CD14-positive monocyte (primary cell): ENCODE results near the gene RNF212B. TPM values are rescaled to one million over a fixed set of nuclear protein-coding genes. Genes with fewer than 3 reads are reported as not detected.
A peak's percentile ranks its signal among the peaks of the same experiment; 100 is the strongest.

Source experiments
- DNase-seq, 3 donors: peaks; one replicate each; pipeline ENCODE4 v3.0.0-alpha.2; 2011 to 2022
- H2AFZ ChIP-seq: 2 replicates; pipeline ENCODE4 v1.6.0; 2012; ENCODE audit warnings: mild to moderate bottlenecking, low read depth, low read length, inconsistent platforms; ENCODE audit not compliant: insufficient read depth, poor library complexity, severe bottlenecking
- H3K27ac ChIP-seq, 2 donors: 1 replicate in 1 of 2; 2 replicates in 1 of 2; pipeline ENCODE4 v1.5.1; 2012 to 2013; ENCODE audit warnings: low read length in 2 of 2, control low read depth in 1 of 2, inconsistent platforms in 1 of 2, low read depth in 1 of 2, mild to moderate bottlenecking in 1 of 2
- H3K27me3 ChIP-seq, 2 donors: one replicate each; pipeline versions ENCODE4 v1.6.0 to v1.6.1; 2011 to 2013; ENCODE audit warnings: low read length in 2 of 2; ENCODE audit not compliant: control insufficient read depth in 2 of 2, insufficient read depth in 2 of 2
- H3K36me3 ChIP-seq, 2 donors: replicated peaks in 1 of 2; 1 replicate in 1 of 2; 2 replicates in 1 of 2; pipeline versions ENCODE4 v1.5.1 to v1.6.1; 2012 to 2013; ENCODE audit warnings: low read length in 2 of 2, control low read depth in 1 of 2, inconsistent platforms in 1 of 2, mild to moderate bottlenecking in 1 of 2; ENCODE audit not compliant: insufficient read depth in 2 of 2, control insufficient read depth in 1 of 2
- H3K4me1 ChIP-seq, 2 donors: 1 replicate in 1 of 2; 2 replicates in 1 of 2; pipeline versions ENCODE4 v1.5.1 to v1.6.1; 2012 to 2013; ENCODE audit warnings: low read length in 2 of 2, control low read depth in 1 of 2, inconsistent platforms in 1 of 2, mild to moderate bottlenecking in 1 of 2, moderate library complexity in 1 of 2; ENCODE audit not compliant: insufficient read depth in 2 of 2, control insufficient read depth in 1 of 2
- H3K4me2 ChIP-seq: replicated peaks from 2 replicates; pipeline ENCODE3; 2012; ENCODE audit warnings: low read length, moderate library complexity, mild to moderate bottlenecking; ENCODE audit not compliant: poor library complexity, severe bottlenecking; ENCODE audit errors: extremely low read depth
- H3K4me3 ChIP-seq, 3 experiments: fragments of 200-600 bp in 1 of 3; sonication (generic) in 1 of 3; replicated peaks in 1 of 3; 1 replicate in 2 of 3; 2 replicates in 1 of 3; pipeline ENCODE4 v1.5.1; 2011 to 2013; ENCODE audit warnings: low read length in 3 of 3, mild to moderate bottlenecking in 3 of 3, control low read depth in 2 of 3, low read depth in 2 of 3, inconsistent platforms in 1 of 3, moderate library complexity in 1 of 3
- H3K79me2 ChIP-seq: 2 replicates; pipeline ENCODE4 v1.6.0; 2012; ENCODE audit warnings: mild to moderate bottlenecking, control low read depth, inconsistent platforms, low read length, moderate library complexity; ENCODE audit not compliant: insufficient read depth
- H3K9ac ChIP-seq: 2 replicates; pipeline ENCODE4 v1.6.0; 2017; ENCODE audit warnings: low read length, mild to moderate bottlenecking; ENCODE audit not compliant: insufficient read depth, poor library complexity, severe bottlenecking
- H3K9me3 ChIP-seq, 2 donors: replicated peaks in 1 of 2; 1 replicate in 1 of 2; 2 replicates in 1 of 2; pipeline versions ENCODE4 v1.5.1 to v1.6.1; 2012 to 2013; ENCODE audit warnings: low read length in 2 of 2, control low read depth in 1 of 2; ENCODE audit not compliant: control insufficient read depth in 1 of 2, insufficient read depth in 1 of 2
- H4K20me1 ChIP-seq: 2 replicates; pipeline ENCODE4 v1.6.0; 2012; ENCODE audit warnings: mild to moderate bottlenecking, low read length, control low read depth, moderate library complexity; ENCODE audit not compliant: insufficient read depth
- H3K27ac Mint-ChIP-seq, 7 donors: one replicate each; pipeline ENCODE4 v1.8.0; 2020; ENCODE audit warnings: mild to moderate bottlenecking in 7 of 7, mixed read lengths in 7 of 7, moderate library complexity in 6 of 7, inconsistent platforms in 2 of 7
- H3K27me3 Mint-ChIP-seq, 3 donors: one replicate each; pipeline ENCODE4 v1.8.0; 2021 to 2022; ENCODE audit warnings: low read depth in 3 of 3, mild to moderate bottlenecking in 3 of 3, mixed read lengths in 3 of 3, moderate library complexity in 3 of 3, inconsistent platforms in 1 of 3
- H3K36me3 Mint-ChIP-seq, 2 donors: one replicate each; pipeline ENCODE4 v1.8.0; 2020; ENCODE audit warnings: mixed read lengths in 2 of 2, inconsistent platforms in 1 of 2, mild to moderate bottlenecking in 1 of 2
- H3K4me1 Mint-ChIP-seq: one replicate; pipeline ENCODE4 v1.8.0; 2020; ENCODE audit warnings: mild to moderate bottlenecking, mixed read lengths
- H3K4me3 Mint-ChIP-seq, 2 donors: one replicate each; pipeline ENCODE4 v1.8.0; 2020; ENCODE audit warnings: mild to moderate bottlenecking in 2 of 2, mixed read lengths in 2 of 2, moderate library complexity in 1 of 2
- H3K9me3 Mint-ChIP-seq, 7 donors: one replicate each; pipeline ENCODE4 v1.8.0; 2020 to 2022; ENCODE audit warnings: mixed read lengths in 7 of 7, mild to moderate bottlenecking in 6 of 7, moderate library complexity in 6 of 7, inconsistent platforms in 2 of 7
- CTCF ChIP-seq: fragments of 200-600 bp; IDR thresholded peaks from one replicate; pipeline ENCODE4 v1.8.0; 2022; ENCODE audit warnings: antibody characterized with exemption, mild to moderate bottlenecking
- WGBS: methylation state at CpG from one replicate; pipeline ENCODE4 v1.1.5; 2013; ENCODE audit warnings: missing lambda C conversion rate; ENCODE audit not compliant: insufficient coverage; 5-methylcytosine and 5-hydroxymethylcytosine counted together
- intact Hi-C, 2 donors: fragments of 100-400 bp; cut with micrococcal nuclease; formaldehyde crosslinking; loops; one replicate each; pipeline versions ENCODE4 v1.15.0 to v1.15.1; 2023
- polyA plus RNA-seq, 3 donors: library from polyadenylated mRNA; depleted of rRNA in 1 of 3; unstranded in 2 of 3; stranded (reverse) in 1 of 3; fragments of 300-500 nt in 2 of 3; fragments of >200 nt in 1 of 3; fragmentation: Illumina TruSeq in 2 of 3; gene quantifications; 1 replicate in 2 of 3; 2 replicates in 1 of 3; pipeline ENCODE4 v1.2.3, GENCODE V29; 2012 to 2021

RNF212B gene
- polyA plus RNA-seq, 3 donors, result not detected

- DNase-seq, result no peak
- peaks cover 1 to 3% (median 2%) of the 10 kb centered on the region in 3 donors for H3K27me3 Mint-ChIP-seq
Observed at GRCh38 chr14:23202001-23202400, 35.7 kb upstream of the RNF212B start.

GRCh38 chr14:23206422-23207145 is 31.2 kb upstream of the RNF212B start:
- Mint-ChIP-seq H3K27me3 (peaks cover 2 to 3% (median 3%) of the 10 kb centered on the region in 3 donors), H3K4me1 (no peaks in the 10 kb centered on the region), H3K36me3 (no peaks in the 10 kb centered on the region), H3K27ac (peak overlapping the region in 1 of 7 donors; percentile 31), H3K4me3 (no peak overlapping the region), H3K9me3 (peaks cover 0 to 3% (median 0%) of the 10 kb centered on the region in 7 donors)
- no peak overlapping the region for H2AFZ ChIP-seq
- no peak overlapping the region for H3K4me3 ChIP-seq
- no peak overlapping the region for H3K4me2 ChIP-seq
- DNase-seq, result no peak
- H3K36me3 ChIP-seq, result no peaks in the 10 kb centered on the region
- H3K79me2 ChIP-seq, result no peaks in the 10 kb centered on the region
- H3K4me1 ChIP-seq, result no peaks in the 10 kb centered on the region
- no peak for TF ChIP-seq CTCF
- no peaks in the 10 kb centered on the region for H4K20me1 ChIP-seq
- intact Hi-C loops, result no loop called here
- WGBS, result no CpG with 5 or more reads among the region's 3 CpGs
- H3K27ac ChIP-seq, result no peak overlapping the region
- no peaks in the 10 kb centered on the region for H3K27me3 ChIP-seq
- no peak overlapping the region for H3K9ac ChIP-seq
- H3K9me3 ChIP-seq, result no peaks in the 10 kb centered on the region

More at GRCh38 chr14:23202001-23202400, 35.7 kb upstream of the RNF212B start:
- H3K9me3 Mint-ChIP-seq, result peaks cover 0 to 3% (median 0%) of the 10 kb centered on the region in 7 donors
- Histone ChIP-seq H3K9me3 (no peaks in the 10 kb centered on the region), H3K4me1 (no peaks in the 10 kb centered on the region), H4K20me1 (no peaks in the 10 kb centered on the region), H2AFZ (no peak overlapping the region), H3K36me3 (no peaks in the 10 kb centered on the region), H3K27me3 (no peaks in the 10 kb centered on the region), H3K27ac (no peak overlapping the region), H3K9ac (no peak overlapping the region), H3K4me2 (no peak overlapping the region), H3K4me3 (no peak overlapping the region), H3K79me2 (no peaks in the 10 kb centered on the region)
- WGBS, result 81% methylated on average over 2 of the region's 7 CpGs
- intact Hi-C loops, result no loop called here
- no peaks in the 10 kb centered on the region for H3K4me1 Mint-ChIP-seq
- H3K4me3 Mint-ChIP-seq, result no peak overlapping the region
- no peak overlapping the region for H3K27ac Mint-ChIP-seq
- no peak for TF ChIP-seq CTCF
- no peaks in the 10 kb centered on the region for H3K36me3 Mint-ChIP-seq
